GM19397 (cell line): ENCODE measurements around the gene TNS3.

ENCODE experiments used
- ATAC-seq: cut with Tn5 transposase; IDR thresholded peaks from one replicate; pipeline ENCODE4 v1.9.1; 2021; ENCODE audit warnings: mild to moderate bottlenecking, moderate library complexity; ENCODE audit not compliant: unreplicated experiment

TNS3 gene

DNA sequence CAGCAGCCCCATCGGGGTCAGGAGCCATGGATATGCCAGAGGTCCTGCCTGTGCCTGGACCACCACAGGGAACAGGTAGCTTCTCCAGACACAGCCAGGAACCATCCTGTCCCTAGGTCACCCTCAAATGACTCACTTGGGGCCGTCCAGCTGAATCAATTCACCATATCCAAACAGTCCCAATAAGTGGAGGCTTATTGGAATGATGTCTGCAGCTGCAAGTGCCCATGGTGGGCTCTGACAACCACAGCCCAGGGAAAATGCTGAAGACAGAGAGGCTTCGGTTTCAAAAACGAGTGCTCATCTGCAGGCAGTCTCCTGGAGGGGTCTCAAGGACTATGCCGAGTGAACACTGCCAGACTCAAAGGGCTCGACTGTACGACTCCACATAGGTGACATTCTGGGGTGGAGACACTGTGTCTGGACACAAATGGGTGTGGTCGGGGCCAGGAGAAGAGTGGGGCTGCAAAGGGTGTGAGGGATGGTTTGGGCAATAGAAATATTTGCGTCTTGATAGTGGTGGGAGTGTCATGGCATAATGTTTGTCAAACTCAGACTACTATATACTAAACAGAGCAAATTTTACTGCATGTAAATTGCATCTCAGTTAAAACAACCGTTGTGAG, 204.8 kb downstream of the TNS3 start:
- ATAC-seq, result no peak

GRCh38 chr7:47375121-47375938, 206.6 kb downstream of the TNS3 start:
- no peak for ATAC-seq

DNA sequence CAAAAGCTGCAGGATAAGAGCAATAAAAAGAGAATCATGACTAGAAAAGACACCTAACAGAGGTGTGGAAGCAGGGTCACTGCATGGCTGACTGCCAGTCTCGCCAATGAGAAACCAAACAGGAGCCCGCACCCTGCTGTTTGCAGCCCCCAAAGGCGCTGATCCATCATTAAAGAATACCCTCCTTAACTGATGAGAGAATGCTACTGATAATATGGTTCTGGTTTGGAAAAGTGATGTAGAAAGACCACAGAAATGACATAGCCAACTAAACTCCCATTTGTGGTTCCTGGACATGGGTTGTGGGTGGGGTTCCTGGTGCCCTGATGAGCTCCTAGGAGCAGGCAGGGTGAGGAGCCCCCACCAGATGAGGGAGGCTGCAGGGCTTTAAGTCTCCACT, 207.4 kb downstream of the TNS3 start:
- ATAC-seq, result no peak

DNA sequence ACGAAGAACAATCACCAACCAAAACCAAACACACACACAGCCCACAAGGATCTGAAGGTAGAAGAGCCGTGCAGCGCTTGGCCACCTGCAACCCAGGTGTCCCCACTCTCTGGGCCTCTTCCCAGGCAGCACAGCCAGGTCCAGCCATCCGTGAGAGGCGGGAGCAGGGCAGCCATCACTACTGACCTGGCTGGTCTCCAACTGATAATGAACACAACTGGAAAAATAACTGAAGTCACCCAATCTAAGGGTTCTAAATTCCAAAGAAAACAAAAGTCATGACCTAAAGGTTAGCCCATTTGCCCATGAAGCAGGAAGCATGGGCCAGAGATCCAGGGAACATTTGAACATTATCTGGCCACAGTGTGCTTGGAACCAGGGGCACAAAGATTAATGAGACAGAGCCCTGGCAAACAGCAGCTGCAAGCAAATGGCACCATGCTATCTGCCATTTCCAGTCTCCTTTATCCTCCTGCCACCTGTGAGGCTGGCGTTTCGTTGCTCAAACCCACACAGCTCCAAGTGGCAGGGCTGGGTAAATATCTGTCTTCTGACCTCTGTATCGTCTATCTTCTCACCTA, 207.9 kb downstream of the TNS3 start:
- no peak for ATAC-seq

- no peak for ATAC-seq
These were observed 210.1 kb downstream of the TNS3 start for GRCh38 chr7:47371733-47372368.

- ATAC-seq, result no peak
These were observed 210.6 kb downstream of the TNS3 start for GRCh38 chr7:47371317-47371716.

DNA sequence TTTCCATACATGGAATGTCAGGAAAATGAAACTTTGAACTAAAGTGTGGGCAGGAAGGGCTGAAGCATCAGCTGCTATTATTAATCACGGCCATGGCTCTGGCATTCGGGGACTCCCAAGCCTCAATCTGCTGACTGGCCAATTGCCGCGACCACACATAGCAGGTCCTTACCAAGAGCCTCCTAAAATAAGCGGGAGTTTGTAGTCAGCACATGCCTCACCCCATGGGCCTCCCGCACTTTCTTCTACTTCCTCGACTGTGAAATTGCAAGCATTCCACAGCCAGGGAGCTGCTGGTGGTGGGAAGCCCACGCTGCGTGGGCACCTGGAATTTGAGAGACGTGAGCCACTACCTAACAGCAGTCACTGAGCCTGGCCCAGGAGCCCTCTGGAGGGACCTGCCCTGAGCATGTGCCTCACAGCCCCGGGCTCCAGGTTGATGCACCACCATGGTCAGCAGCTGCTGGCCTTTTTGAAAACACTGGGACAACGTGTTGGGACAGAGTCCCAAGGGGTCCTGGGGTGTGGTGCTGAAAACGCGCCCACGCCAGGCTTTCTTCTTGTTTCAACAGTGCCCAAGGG, 211.4 kb downstream of the TNS3 start:
- ATAC-seq, result no peak

- ATAC-seq, result no peak
These were observed 212.2 kb downstream of the TNS3 start for GRCh38 chr7:47369736-47370135.

GRCh38 chr7:47368190-47368812, 213.6 kb downstream of the TNS3 start:
- no peak for ATAC-seq

DNA sequence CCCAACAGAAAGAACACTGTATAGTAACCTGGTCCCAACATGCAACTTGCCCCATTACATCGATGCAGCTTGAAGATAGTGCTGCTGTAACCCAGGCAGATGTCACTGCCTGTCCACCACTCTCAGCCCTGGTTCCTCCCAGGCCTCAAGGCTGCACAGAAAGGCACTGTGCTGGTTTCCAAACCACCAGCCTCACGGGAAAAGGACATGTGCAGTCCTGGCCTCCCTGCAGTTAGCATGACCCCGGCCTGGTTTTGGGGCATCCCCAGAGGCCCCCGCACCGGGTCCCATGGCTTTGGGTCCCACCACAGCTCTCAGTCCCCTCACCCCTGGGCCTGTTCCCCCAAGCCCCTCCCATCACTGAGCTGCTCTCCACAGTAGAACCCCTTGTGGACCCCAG, 214.5 kb downstream of the TNS3 start:
- no peak for ATAC-seq

GRCh38 chr7:47366960-47367359, 215.0 kb downstream of the TNS3 start:
- no peak for ATAC-seq

DNA sequence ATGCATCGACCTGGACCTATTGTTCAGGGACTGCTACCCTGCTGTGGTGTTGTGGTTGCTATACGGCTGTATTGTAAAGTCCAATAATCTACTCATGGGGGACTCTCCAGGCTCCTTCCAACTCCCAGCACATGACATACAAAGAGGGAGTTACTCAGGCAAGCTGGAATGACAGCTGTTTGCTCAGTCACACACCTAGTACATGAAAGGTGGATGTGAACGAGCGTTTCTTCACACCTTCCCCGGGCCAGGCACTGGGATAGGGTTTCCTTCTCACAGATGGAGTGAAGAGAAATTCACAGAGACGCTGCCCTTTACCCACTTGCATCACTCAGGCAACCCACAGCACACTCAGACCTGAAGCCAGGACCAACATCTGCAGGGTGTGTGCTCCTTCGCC, 215.7 kb downstream of the TNS3 start:
- no peak for ATAC-seq

DNA sequence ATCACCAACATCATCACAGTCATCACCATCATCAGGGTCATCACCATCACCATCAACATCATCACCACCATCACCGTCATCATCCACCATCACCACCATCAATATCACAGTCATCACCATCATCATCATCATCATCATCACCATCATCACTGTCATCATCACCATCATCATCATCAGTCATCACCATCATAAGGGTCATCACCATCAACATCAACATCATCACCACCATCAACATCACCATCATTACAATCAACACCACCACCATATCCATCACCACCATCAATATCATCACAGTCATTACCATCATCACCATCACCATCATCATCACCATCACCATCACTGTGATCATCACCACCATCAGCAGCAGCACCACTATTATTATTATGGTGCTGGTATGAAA, 218.9 kb downstream of the TNS3 start:
- no peak for ATAC-seq

- ATAC-seq, result no peak
These were observed 220.1 kb downstream of the TNS3 start for GRCh38 chr7:47361746-47362215.

DNA sequence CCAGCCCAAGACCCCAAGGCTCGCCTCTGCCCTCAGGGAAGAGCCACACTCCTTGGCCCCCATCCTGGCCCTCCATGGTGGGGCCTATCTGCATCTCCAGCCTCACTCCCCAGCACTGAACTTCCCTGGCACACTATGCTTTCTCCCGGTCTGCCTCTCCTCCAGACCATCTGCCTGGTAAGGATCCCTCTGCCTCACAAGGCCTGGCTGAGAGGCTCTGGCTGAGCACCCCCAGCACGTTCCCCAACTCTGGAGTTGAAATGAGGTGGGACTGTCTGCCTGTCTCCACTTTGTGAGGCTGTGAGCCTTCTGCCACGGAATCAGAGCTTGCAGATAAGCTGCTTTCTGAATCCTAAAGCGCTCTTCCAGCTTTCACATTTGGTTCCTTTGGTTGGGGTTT, 220.7 kb downstream of the TNS3 start:
- no peak for ATAC-seq

- ATAC-seq, result no peak
These were observed 221.5 kb downstream of the TNS3 start for GRCh38 chr7:47360301-47360900.

DNA sequence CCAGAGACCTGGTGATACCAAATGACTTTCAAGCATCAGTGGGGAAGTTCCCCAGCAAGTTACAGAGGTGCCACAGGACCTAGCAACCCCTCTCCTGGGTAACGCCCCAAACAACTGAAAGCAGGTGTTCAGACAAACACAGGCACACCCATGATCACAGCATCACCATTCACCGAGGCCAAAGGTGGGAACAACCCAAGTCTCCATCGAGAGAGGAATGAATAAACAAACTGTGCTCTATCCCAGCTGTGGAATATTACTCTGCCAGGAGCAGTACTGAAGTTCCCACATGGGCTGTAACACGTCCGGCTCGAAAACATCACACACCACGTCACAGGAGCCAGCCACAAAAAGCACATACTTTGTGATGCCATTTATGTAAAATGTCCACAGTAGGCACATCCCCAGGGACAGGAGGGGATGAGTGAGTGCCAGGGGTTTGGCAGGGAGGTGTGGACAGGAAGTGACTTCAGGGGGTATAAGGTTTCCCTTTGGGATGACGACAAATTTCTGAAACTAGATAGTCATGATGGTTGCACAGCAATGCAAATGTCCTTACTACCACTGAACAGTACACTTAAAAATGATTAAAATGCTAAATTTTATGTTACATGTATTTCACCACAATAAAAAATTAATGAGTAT, 222.8 kb downstream of the TNS3 start:
- no peak for ATAC-seq

- ATAC-seq, result no peak
These were observed 223.6 kb downstream of the TNS3 start for GRCh38 chr7:47358357-47358756.

DNA sequence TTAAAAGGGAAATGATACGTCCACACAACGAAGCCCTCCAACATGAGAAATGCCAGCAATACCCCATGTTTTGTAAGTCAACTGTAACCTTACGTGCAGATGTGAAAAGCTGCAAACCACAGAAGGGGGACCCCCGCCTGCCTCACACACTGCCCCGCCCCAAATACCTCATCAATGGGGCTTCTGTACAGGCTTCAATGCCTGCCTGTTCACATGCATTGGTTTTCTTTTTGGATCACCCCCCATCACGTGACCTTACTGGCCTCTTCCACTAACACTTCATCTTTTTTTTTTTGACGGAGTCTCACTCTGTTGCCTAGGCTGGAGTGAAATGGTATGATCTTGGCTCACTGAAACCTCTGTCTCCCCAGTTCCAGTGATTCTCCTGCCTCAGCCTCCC, 224.0 kb downstream of the TNS3 start:
- no peak for ATAC-seq

GRCh38 chr7:47357361-47357760, 224.6 kb downstream of the TNS3 start:
- ATAC-seq, result no peak
